Type B pancreatic cell (in vitro differentiated cells): ENCODE data around the gene CIAO3. TPM values are rescaled to one million over a fixed set of nuclear protein-coding genes. Genes with fewer than 3 reads are reported as not detected.
A peak's percentile ranks its signal among the peaks of the same experiment; 100 is the strongest.

Source experiments
- DNase-seq: peaks from one replicate; pipeline ENCODE4 v3.0.0; 2021; ENCODE audit warnings: mixed read lengths; ENCODE audit not compliant: unreplicated experiment; ENCODE audit errors: extremely low spot score
- H3K27ac Mint-ChIP-seq: 2 replicates; pipeline ENCODE4 v1.8.0; 2021; ENCODE audit warnings: mild to moderate bottlenecking, mixed read lengths
- H3K27me3 Mint-ChIP-seq: 2 replicates; pipeline ENCODE4 v1.8.0; 2021; ENCODE audit warnings: mixed read lengths
- H3K36me3 Mint-ChIP-seq: 2 replicates; pipeline ENCODE4 v1.8.0; 2021; ENCODE audit warnings: mixed read lengths
- H3K4me1 Mint-ChIP-seq: one replicate; pipeline ENCODE4 v1.8.0; 2021; ENCODE audit warnings: mixed read lengths; ENCODE audit not compliant: unreplicated experiment
- H3K4me3 Mint-ChIP-seq: 2 replicates; pipeline ENCODE4 v1.8.0; 2021; ENCODE audit warnings: mild to moderate bottlenecking, mixed read lengths
- H3K9me3 Mint-ChIP-seq: 2 replicates; pipeline ENCODE4 v1.8.0; 2021; ENCODE audit warnings: mixed read lengths
- total RNA-seq: library from RNA; stranded (reverse); gene quantifications from 2 replicates; pipeline ENCODE4 v1.2.1, GENCODE V29; 2021; ENCODE audit warnings: low replicate concordance
- TF ChIP-seq, protein P1 (sequence below): fragments of 200-600 bp; sonication (generic); conservative IDR thresholded peaks from 2 replicates; pipeline ENCODE4 v1.5.0; 2021; ENCODE audit warnings: antibody characterized with exemption, mild to moderate bottlenecking

Gene CIAO3
- total RNA-seq, 1 donor from 2014 or later = 44.5 TPM

GRCh38 chr16:706189-707061 is 34.4 kb downstream of the CIAO3 start:
- H3K27me3 Mint-ChIP-seq = peaks cover 75% of the 10 kb centered on the region

DNA sequence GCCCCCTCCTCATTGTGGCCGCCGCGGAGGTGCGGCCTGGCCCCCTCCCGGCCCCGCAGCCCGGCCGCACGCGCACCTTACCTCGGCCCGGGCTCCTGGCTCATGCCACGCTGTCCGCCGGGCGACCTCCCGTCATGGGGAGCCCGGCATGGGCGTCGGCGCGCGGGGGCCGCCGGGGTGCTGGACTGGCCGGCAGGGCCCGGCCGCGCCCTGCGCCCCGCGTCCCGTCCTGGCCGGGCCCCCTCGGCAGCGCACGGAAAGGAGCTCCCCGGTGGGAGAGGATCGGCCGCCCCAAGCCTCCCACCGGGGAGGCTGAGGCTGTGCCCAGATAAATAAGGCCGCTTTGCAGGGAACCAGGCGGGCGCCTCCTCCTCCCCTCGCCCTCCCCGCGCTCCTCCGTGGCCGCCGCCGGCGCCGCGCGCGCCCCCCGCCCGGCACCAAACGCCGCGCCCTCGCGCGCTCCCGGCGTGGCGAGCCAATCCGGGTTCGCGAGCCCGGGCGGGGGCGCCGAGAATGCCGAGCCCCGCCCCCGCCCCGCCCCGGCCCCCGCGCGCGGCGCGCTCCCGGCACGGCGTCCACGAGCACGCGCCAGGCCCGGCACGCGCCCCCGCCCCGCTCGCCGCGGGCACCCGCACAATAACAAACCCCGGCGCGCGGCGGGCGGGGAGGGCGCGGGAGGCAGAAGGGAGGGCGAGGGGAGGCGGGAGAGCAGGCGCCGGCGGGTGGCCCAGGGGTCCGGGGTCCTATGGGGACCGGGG is 35.2 kb downstream of the CIAO3 start, which contains the start of gene FBXL16:
Gene FBXL16, minus strand, starts transcription at position 371 of the 758 bp plus-strand sequence. CDS start 8,396 bp downstream, outside the sequence.
- Mint-ChIP-seq H3K4me3 (peak within 1 kb of the TSS; percentile 71), H3K27ac (no peak within 1 kb of the TSS), H3K27me3 (peaks cover 76% of the 10 kb centered on the region), H3K9me3 (no peaks in the 10 kb centered on the region), H3K4me1 (no peaks in the 10 kb centered on the region), H3K36me3 (no peaks in the 10 kb centered on the region)
- TF ChIP-seq, protein P1, sequence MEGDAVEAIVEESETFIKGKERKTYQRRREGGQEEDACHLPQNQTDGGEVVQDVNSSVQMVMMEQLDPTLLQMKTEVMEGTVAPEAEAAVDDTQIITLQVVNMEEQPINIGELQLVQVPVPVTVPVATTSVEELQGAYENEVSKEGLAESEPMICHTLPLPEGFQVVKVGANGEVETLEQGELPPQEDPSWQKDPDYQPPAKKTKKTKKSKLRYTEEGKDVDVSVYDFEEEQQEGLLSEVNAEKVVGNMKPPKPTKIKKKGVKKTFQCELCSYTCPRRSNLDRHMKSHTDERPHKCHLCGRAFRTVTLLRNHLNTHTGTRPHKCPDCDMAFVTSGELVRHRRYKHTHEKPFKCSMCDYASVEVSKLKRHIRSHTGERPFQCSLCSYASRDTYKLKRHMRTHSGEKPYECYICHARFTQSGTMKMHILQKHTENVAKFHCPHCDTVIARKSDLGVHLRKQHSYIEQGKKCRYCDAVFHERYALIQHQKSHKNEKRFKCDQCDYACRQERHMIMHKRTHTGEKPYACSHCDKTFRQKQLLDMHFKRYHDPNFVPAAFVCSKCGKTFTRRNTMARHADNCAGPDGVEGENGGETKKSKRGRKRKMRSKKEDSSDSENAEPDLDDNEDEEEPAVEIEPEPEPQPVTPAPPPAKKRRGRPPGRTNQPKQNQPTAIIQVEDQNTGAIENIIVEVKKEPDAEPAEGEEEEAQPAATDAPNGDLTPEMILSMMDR = no peak
- DNase-seq = no peak

More at GRCh38 chr16:706189-707061, 34.4 kb downstream of the CIAO3 start:
- Mint-ChIP-seq H3K4me1 (no peaks in the 10 kb centered on the region), H3K36me3 (no peaks in the 10 kb centered on the region), H3K27ac (no peak overlapping the region), H3K4me3 (peak overlapping the region; percentile 71), H3K9me3 (no peaks in the 10 kb centered on the region)
- TF ChIP-seq, protein P1 = no peak
- DNase-seq = no peak

GRCh38 chr16:704552-705380 is 36.0 kb downstream of the CIAO3 start:
- H3K4me3 Mint-ChIP-seq = peak overlapping the region; percentile 62
- no peaks in the 10 kb centered on the region for H3K4me1 Mint-ChIP-seq
- peaks cover 74% of the 10 kb centered on the region for H3K27me3 Mint-ChIP-seq
- no peaks in the 10 kb centered on the region for H3K36me3 Mint-ChIP-seq
- no peak for DNase-seq
- TF ChIP-seq, protein P1 = no peak
- H3K9me3 Mint-ChIP-seq = no peaks in the 10 kb centered on the region
- no peak overlapping the region for H3K27ac Mint-ChIP-seq

GRCh38 chr16:704047-704446 is 36.8 kb downstream of the CIAO3 start:
- H3K27me3 Mint-ChIP-seq = peaks cover 74% of the 10 kb centered on the region
- no peaks in the 10 kb centered on the region for H3K9me3 Mint-ChIP-seq
- TF ChIP-seq, protein P1 = no peak
- H3K27ac Mint-ChIP-seq = no peak overlapping the region
- no peaks in the 10 kb centered on the region for H3K4me1 Mint-ChIP-seq
- DNase-seq = no peak
- H3K36me3 Mint-ChIP-seq = no peaks in the 10 kb centered on the region
- no peak overlapping the region for H3K4me3 Mint-ChIP-seq

GRCh38 chr16:703406-703805 is 37.4 kb downstream of the CIAO3 start:
- Mint-ChIP-seq H3K36me3 (no peaks in the 10 kb centered on the region), H3K4me1 (no peaks in the 10 kb centered on the region), H3K27ac (no peak overlapping the region), H3K27me3 (peaks cover 73% of the 10 kb centered on the region), H3K9me3 (no peaks in the 10 kb centered on the region), H3K4me3 (no peak overlapping the region)
- TF ChIP-seq, protein P1 = no peak
- DNase-seq = no peak
